HEK293T (cell line): ENCODE measurements around the gene PRDM16.

Experiments
- CTBP1 ChIP-seq: fragments of 450-650 bp; IDR thresholded peaks from 2 replicates; pipeline ENCODE4 v1.6.1; 2016; ENCODE audit warnings: borderline replicate concordance
- FOXK2 ChIP-seq: fragments of 450-650 bp; IDR thresholded peaks from 2 replicates; pipeline ENCODE4 v1.6.1; 2016; ENCODE audit warnings: mild to moderate bottlenecking
- SP1 ChIP-seq: fragments of 450-650 bp; IDR thresholded peaks from 2 replicates; pipeline ENCODE4 v1.6.1; 2017
- SUZ12 ChIP-seq: fragments of 450-650 bp; IDR thresholded peaks from 2 replicates; pipeline ENCODE4 v1.6.1; 2016; ENCODE audit warnings: mild to moderate bottlenecking
- TARDBP ChIP-seq: fragments of 450-650 bp; IDR thresholded peaks from 2 replicates; pipeline ENCODE4 v1.6.1; 2016
- ZNF384 ChIP-seq: fragments of 450-650 bp; IDR thresholded peaks from 2 replicates; pipeline ENCODE4 v1.6.1; 2016

- TF ChIP-seq FOXK2 (no peak), SUZ12 (no peak), ZNF384 (no peak), SP1 (no peak), TARDBP (no peak), CTBP1 (no peak)
Measured at GRCh38 chr1:3073489-3074296, 4.7 kb downstream of the PRDM16 start.
